HG02623 (cell line): ENCODE results near the gene CEACAM19.
"Not testable (repeated sequence)": the region's sequence is repeated elsewhere in the genome, so short reads cannot be mapped to it uniquely, and the experiment has no call there.

ENCODE experiments used
- ATAC-seq: cut with Tn5 transposase; IDR thresholded peaks from one replicate; pipeline ENCODE4 v1.9.1; 2021; ENCODE audit warnings: moderate library complexity; ENCODE audit not compliant: unreplicated experiment

Gene CEACAM19

DNA sequence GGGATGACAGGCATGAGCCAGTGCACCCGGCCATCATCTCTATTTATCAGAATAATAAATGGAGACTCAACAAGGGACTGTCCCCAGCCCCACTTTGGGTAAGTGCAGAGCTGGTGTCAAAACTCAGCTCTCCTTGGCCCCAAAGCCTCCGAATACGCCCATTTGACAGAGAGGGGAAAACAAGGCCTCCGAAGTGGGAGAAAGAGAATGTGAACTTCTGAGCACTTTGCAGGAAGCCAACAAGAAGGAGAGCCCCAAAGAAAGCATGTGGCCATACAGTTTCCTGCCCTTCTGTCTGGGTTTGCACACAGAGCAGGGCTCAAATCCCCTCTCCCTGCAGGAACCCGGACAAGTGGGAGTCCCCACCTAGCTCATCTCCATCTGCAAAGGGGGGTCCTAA is 29.3 kb downstream of the CEACAM19 start:
- ATAC-seq = no peak

DNA sequence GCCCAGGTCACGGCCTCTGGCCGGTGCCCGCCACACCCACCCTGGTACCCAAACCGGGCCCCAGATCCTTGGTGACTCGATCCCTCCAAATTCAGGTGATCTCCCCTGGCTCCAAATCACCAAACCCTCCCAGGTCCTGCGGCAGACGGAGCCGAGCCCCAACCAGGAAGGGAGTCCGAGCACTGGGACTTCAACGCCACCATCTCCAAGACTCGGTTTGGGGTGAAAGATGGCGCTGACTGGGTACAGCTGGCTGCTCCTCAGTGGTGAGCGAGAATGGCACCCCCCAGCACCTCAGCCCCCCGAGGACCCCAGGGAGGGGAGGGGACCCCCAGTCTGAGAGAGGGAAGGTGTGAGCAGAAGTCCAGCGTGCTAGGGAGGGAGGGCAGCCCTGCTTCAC is 29.9 kb downstream of the CEACAM19 start:
- no peak for ATAC-seq

DNA sequence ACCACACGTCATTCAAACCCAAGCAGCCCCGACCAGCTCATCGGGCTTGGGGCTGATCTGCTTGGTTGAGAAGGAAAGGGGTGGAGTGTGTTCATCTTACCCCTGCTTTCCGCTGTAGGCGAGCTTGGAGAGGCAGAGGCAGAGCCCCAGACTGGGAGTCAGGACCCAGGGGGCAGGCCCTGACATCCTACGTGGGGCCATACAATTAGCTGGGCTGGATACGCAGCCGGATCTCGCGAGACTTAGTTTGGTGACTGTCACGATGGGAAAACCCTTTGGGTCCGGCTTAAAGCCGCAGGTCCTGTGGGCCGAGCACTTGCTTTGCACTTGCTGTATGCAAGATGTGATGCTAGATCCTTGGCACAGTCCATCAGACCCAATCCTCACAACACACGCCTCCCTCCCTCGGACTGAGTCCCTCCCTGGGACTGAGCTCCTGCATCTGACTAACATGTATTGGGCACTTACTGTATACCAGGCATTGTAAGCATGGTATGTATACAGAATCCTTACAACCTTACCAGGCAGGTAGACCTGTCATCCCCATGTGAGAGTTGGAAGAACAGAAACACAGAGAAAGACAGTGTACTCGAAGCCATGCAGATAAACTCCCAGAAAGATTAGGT is 31.4 kb downstream of the CEACAM19 start:
- no peak for ATAC-seq

DNA sequence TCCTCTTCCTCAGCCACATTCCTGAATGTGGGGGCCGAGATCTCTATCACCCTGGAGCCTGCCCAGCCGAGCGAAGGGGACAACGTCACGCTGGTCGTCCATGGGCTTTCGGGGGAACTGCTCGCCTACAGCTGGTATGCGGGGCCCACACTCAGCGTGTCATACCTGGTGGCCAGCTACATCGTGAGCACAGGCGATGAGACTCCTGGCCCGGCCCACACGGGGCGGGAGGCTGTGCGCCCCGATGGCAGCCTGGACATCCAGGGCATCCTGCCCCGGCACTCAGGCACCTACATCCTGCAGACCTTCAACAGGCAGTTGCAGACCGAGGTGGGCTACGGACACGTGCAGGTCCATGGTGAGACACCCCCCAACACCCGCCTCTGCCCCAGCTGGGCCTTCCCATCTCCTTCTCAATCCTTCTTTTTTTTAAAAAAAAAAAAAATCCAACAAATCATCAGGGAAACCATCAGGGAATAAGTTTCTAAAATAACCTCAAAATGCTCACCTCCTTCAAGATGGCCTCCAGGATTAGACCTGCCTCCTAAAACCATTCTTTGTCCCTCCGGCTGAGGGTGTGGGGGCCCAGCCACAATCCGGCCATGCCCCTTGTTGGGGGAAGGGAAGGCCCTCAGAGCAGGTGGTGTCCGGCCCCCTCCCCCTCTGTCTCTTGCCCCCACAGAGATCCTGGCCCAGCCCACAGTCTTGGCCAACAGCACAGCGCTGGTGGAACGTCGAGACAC is 32.2 kb downstream of the CEACAM19 start:
- ATAC-seq = no peak

DNA sequence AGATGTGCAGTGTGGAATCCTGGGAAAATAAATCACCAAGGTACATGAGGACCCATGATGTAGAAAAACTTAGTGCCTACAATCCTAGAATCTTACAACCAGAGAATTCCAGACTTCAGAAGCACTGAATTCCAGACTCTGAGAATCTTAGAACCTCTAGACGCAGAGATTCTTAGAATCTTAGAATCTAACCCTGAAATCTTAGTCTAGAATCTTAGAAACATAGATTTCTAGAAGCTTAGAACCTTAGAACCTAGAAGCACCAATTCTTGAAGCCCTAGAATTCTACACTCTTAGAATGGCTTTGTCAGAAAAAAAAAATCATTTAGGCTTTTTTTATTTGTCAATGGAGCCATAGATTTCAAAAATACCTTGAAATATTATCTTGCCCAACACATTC is 33.7 kb downstream of the CEACAM19 start:
- ATAC-seq = no peak

DNA sequence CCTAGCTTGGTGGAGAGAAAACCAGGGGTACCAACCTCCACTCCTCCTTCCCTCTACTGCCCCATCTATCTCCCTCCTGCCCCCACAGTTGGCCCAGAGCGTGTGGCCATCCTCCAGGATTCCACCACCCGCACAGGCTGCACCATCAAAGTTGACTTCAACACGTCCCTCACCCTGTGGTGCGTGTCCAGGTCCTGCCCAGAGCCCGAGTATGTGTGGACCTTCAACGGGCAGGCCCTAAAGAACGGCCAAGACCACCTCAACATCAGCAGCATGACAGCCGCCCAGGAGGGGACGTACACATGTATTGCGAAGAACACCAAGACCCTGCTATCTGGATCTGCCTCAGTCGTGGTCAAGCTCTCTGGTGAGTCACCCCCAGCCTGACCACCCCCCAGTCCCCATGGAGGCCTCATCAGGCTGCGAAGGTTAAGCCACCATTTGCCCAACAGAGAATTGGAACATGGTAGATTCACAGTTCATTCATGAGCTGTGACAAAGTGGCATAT is 34.3 kb downstream of the CEACAM19 start:
- no peak for ATAC-seq

DNA sequence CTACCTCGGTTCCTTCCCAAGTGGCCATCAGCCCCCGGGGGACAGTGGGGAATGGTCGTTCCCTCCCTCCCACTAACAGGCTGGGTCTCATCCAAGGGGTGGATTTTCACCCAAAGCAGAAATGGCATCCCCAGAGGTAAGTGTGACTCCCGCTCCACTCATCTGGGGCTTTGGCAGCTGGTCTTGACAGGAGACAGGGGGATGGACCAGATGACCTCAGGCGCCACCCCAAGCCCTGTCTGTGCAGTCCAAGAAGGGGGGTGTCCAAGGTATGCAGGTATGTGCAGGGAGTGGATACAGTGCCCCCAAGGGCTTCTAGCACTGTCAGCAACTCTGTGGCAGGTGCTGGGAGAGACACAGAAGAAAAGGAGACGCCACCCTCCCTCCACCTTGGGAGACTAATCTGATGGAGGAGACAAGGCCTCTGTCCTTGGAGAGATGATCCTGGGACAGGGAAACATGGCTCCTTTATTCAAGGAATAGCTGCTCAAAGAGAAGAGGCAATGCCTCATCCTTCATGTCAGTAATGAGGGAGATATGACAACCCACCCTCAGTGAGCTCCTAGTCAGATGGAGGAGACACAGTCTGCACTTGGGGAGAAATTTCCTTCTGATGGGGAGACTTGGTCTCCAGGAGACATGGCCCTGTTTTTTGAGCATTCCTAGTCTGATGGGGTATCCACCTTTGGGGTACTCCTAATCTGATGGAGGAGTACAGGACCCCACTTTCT is 35.4 kb downstream of the CEACAM19 start:
- ATAC-seq = no peak

DNA sequence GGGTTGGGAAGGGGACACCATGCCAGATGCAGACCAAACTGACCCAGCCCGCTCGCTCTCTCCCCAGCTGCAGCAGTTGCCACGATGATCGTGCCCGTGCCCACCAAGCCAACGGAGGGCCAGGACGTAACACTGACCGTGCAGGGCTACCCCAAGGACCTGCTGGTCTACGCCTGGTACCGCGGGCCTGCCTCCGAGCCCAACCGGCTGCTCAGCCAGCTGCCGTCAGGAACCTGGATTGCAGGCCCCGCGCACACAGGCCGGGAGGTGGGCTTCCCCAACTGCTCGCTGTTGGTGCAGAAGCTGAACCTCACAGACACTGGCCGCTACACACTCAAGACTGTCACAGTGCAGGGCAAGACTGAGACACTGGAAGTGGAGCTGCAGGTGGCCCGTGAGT is 36.5 kb downstream of the CEACAM19 start:
- no peak for ATAC-seq

- no peak for ATAC-seq
These were observed 37.7 kb downstream of the CEACAM19 start for GRCh38 chr19:44708940-44709339.

- not testable (repeated sequence) for ATAC-seq
These were observed 38.4 kb downstream of the CEACAM19 start for GRCh38 chr19:44709434-44710266.

- ATAC-seq = no peak
These were observed 39.2 kb downstream of the CEACAM19 start for GRCh38 chr19:44710483-44710882.

DNA sequence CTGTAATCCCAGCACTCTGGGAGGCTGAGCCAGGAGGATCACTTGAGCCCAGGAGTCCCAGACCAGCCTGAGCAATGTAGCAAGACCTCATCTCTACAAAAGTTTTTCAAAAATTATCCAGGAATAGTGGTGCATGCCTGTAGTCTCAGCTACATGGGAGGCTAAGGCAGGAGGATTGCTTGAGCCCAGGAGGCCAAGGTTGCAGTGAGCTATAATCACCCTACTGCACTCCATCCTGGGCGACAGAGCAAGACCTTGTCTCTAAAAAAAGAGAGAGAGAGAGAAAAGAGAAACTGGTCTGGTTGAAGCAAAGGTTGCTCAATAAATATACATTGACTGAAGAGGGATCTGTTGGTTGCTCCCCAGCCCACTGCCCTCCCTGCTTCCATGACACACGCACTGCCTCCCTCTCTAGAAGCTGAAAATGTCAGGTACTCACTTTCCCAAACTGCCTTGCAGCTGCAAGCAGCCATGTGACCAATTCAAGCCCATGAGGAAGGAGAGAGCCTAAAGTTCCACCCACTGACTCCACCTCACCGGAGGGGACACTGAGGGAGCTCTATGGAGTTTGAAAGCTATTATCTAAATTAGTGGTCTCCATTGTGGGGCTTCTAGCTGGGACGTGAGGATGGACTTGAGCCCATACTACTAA is 41.7 kb downstream of the CEACAM19 start:
- no peak for ATAC-seq

DNA sequence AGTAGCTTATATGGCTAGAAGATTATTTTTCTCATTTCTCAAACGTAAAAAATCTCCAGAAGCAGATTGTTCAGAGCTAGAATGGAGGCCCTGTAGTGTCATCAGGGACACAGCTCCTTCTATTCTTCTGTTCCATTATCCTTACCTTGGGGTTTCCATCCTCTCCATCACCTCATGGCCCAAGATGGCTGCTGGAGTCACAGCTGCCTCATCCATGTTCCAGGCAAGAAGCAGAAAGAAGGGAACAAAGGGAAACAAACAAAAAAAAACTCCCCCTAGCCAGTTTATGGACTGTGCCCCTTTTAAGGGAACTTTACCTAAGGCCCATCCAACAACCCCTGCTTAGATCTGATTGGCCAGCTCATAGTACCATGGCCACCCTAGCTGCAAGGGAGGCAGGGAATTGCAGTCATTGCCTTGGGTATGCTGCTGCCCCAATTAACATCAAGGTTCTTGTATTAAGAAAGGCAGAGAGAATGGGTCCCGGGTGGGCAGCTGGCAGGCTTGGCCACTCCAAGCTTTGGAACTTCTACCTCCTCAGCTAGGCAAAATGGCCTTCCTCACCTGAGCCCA is 43.4 kb downstream of the CEACAM19 start:
- ATAC-seq = no peak

GRCh38 chr19:44717603-44718002 is 46.3 kb downstream of the CEACAM19 start:
- no peak for ATAC-seq

DNA sequence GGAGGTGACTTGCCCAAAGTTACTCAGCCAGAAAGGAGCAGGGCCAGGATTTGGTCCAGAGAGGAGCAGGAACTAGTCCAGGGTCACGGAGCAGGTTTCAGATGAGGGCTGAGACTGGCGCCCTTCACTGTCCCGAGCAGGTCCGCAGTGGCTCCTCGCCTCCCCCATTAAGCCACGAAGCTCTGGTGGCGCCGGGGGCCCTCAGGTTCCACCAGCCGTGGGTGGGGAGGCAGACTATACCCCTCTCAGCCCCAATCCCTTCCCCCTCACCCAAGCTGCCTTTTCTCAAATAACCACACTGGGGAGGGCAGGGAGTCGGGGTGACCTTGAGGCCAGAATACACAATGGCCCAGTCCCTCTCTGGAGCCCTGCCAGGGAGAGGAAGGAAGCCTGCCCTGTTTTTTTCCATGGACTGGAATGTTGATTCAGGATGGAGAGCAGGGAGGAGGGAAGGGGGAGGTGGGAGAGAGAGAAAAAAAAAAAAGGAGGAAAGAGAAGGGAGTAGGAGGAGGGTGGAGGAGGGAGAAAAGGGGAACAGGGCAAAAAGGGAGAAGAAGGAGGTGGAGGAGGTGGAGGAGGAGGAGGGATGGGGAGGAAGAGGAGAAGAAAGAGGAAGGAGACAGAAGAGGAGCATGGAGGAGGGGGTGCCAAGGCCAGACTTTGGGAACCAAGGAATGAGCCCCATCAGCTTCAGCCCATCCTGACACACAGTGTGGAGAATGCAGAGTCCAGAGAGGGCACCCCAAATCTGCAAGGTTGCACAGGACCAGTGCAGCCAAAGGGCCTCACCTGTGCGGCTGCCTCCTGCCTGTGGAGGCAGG is 47.4 kb downstream of the CEACAM19 start:
- ATAC-seq = no peak

GRCh38 chr19:44719262-44719701 is 48.0 kb downstream of the CEACAM19 start:
- ATAC-seq = no peak

- not testable (repeated sequence) for ATAC-seq
These were observed 49.1 kb downstream of the CEACAM19 start for GRCh38 chr19:44720396-44720795.

GRCh38 chr19:44720945-44721344 is 49.7 kb downstream of the CEACAM19 start:
- ATAC-seq = no peak

DNA sequence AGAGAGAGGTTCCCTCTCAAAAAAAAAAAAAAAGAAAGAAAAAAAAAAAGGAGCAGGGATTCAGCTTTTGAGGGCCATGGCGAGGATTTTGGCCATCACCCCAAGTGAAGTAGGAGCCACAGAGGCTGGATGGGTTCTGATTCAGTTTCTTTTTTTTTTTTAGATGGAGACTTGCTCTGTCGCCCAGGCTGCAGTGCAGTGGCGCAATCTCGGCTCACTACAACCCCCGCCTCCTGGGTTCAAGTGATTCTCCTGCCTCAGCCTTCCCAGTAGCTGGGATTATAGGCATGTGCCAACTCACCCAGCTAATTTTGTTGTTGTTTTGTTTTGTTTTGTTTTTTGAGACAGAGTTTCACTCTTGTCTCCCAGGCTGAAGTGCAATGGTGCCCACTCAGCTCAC is 50.1 kb downstream of the CEACAM19 start:
- not testable (repeated sequence) for ATAC-seq
